HG03280 (cell line): ENCODE data around the gene NEDD9.

Experiments
- ATAC-seq: cut with Tn5 transposase; IDR thresholded peaks from one replicate; pipeline ENCODE4 v1.9.1; 2021; ENCODE audit warnings: mild to moderate bottlenecking, moderate library complexity; ENCODE audit not compliant: unreplicated experiment

Gene NEDD9

DNA sequence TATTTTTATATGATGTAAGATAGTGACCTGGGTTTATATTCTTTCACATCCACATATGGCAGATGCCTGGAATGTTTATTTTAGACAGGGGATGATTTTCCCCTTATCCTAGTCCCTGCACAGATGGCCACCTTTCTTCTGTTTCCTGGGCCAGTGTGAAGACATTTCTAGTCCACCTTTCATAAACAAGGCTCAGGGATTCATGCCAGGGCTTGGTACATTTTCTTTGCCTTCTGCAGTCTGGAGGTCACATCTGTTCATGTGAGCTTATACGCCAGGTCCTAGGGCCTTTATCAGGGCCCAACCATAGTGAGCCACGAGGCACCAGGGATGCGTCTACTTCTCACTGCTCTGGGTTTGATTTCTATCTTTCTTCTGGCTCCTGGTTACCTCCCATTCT lies 82.9 kb downstream of the NEDD9 start:
- no peak for ATAC-seq

DNA sequence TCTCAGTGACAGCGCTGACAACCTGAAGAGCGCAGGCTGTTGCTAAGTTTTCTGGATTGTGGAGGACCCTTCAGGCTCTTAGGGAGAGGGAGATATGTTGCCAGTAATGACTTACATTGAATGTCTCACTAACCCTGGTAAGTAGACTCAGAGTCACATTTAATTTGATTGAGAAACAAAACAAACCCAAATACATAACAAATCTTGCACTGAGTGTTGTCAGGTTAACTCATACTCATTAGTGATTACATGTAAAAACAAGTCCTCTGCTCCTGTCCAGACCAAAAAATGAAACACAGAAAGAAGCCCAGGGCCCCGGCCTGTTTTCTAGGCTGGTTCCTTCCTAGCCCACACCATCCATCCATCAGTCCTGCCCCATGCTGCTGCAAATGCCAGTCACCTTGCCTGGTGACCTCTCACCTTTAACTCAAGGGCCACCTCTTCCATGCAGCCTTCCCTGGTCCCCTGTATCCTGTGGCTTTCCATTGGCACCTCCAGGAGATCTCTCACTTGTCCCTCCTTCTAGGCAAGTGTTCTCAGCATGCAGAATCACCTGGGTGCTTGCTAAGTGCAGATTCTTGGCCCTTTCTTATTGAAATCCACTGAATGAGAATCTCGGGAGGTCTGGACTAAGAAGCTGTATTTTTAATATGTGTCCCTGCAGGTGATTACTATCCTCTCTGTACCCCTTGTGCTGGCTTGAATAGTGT lies 86.2 kb downstream of the NEDD9 start:
- ATAC-seq = no peak

DNA sequence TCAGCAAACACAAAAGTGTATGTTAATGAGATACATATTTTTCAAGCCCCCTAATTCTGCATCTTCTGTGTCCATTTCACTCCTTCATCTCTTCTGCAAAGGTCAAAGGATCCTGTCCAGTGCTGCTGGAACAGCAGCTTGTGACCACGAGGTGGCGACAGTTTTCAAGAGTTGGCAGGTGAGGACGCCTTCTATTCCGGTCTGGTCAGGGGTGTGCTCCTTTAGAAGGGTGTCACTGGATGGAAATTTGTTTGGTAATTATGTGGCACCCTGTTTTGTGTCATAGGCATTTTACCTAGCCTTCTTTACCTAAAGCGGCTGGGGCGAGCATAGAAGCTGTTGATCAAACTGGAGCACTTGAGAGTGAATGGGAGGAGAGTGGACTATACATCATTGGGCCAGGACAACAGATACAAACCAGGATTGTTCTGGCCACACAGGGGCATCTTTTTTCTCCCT lies 88.0 kb downstream of the NEDD9 start:
- ATAC-seq = peak; percentile 82

GRCh38 chr6:11143394-11144371 lies 88.8 kb downstream of the NEDD9 start:
- no peak for ATAC-seq

DNA sequence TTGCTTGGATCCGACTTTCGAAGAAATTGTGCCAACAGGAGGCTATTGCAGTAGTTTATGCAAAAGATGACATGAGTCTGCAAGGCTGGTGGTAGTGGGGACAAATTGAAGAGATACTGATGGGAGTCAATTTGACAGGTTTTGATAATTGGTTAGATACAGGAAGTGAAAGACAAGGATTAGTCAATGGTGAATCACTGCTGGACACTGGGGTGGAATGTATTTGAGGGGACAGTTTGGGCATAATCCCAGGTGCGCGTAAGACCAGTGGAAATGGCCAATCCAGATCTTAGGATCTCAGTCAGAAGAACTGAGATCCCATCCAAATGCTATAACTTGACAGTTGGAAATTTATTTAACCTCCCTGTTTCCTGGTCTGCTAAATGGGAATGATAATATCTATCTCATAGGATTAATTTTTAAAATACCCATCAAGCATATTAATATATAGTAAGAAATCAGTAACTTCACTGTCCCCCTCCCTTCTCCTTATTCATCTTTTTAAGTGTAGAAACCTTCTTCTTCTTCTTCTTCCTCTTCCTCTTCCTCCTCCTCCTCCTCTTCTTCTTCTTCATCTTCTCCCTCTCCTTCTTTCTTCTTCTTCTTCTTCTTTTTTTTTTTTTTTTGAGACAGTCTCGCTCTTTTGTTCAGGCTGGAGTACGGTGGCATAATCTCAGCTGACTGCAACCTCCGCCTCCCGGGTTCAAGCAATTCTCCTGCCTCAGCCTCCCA lies 90.0 kb downstream of the NEDD9 start:
- ATAC-seq = no peak

DNA sequence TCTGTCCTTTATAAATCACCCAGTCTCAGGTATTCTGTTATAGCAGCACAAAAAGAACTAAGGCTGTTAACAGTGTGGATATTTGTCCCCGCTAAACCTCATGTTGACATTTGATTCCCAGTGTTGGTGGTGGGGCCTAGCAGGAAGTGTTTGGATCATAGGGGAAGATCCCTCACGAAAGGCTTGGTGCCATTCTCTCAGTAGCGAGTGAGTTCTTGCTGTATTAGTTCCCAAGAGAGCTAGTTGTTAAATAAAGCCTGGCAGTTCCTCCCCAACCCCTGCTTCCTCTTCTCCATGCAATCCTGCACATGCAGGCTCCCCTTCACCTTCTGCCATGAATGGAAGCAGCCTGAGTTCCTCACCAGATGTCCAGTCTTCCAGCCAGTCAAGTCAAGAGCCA lies 91.2 kb downstream of the NEDD9 start:
- ATAC-seq = no peak

DNA sequence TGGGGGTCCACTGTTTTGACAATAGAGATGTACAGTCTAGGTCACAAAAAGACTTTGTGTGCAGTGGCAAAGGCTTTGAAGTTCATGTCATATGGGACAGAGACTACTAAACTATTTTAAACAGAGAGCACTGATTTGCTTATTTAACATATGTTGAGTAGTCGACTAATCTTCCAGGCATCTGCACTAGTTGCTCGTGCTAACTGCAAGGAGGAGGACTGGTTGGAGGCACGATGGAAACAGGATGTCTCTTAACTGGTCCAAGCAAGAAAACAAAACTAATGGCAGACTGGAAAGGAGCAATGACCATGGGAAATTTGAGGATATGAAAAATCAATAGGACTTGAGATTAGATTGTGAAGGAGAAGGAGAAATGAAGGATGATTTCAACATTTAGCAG lies 92.4 kb downstream of the NEDD9 start:
- ATAC-seq = no peak

DNA sequence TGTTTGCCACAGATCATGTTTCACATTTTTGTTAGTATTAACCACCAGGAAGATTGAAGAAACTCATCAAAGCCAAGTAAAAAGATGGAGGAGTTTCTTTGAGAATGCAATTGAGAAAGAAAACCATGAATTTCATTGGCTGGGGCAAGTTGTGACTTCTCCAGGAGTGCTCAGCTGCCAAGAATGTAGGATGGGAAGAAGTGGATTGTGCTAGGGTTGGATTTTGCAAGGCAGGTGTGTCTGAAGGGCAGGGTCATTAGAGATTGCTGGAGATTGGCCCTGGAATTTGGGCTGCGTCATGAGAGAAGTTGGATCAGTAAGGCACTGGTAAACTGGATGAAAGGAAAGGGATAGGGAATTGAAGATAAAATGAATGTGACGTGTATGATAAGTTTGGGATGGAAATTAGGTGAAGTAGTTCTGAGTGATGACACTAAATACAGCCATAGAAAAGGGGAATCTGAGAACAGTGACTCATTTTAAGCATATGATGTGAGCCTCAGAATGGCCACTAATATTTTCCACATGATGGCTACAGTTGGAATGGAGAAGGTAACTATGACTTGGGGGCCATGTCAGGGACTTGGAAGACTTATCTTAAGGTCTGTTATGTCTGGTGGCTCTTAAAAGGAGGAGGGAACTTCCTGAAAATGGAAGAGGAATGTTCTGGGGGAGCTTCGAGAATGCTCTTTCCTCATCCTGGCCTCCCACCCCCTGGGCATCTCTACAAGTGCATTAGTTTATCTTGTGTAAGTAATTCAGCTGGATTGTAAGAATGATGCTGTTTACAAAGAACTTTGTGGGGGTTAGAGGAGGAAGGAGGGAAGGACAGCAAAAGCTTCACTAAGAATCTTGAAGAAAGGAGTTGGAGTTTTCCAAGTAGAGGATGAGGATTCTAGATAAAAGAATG lies 93.2 kb downstream of the NEDD9 start:
- no peak for ATAC-seq

- no peak for ATAC-seq
Measured at GRCh38 chr6:11136809-11137208, 95.7 kb downstream of the NEDD9 start.
